ENCODE data around the gene FHOD3.

Gene FHOD3

DNA sequence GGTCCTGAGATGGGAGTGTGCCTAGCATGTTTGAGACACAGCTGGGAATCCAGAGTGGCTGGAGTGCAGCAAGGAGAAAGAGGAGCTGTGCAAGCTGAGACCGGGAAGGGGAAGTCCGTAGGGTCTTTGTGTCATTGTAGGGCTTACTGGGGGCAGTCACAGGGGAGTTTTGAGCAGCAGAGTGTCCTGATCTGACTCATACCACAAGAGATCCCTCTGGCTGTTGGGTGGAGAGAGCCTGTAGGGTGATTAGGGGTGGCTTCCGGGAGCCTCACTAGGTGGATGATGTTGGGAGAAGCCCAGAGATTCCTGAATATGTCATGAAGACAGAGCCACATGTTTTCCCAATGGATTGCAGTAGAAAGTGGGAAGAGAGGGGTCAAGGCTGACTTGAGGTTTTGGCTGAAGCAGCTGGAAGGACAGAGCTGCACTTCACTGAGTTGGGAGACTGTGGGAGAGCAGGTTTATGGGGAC, 30.9 kb downstream of the FHOD3 start:
- TF ChIP-seq, protein P1, sequence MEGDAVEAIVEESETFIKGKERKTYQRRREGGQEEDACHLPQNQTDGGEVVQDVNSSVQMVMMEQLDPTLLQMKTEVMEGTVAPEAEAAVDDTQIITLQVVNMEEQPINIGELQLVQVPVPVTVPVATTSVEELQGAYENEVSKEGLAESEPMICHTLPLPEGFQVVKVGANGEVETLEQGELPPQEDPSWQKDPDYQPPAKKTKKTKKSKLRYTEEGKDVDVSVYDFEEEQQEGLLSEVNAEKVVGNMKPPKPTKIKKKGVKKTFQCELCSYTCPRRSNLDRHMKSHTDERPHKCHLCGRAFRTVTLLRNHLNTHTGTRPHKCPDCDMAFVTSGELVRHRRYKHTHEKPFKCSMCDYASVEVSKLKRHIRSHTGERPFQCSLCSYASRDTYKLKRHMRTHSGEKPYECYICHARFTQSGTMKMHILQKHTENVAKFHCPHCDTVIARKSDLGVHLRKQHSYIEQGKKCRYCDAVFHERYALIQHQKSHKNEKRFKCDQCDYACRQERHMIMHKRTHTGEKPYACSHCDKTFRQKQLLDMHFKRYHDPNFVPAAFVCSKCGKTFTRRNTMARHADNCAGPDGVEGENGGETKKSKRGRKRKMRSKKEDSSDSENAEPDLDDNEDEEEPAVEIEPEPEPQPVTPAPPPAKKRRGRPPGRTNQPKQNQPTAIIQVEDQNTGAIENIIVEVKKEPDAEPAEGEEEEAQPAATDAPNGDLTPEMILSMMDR (IDR thresholded peaks at IDR 0.05; ENCODE audit: low read depth, low read length) = no peak
- H3K4me3 ChIP-seq (ENCODE audit: low read depth, low read length) = no peak overlapping the region

DNA sequence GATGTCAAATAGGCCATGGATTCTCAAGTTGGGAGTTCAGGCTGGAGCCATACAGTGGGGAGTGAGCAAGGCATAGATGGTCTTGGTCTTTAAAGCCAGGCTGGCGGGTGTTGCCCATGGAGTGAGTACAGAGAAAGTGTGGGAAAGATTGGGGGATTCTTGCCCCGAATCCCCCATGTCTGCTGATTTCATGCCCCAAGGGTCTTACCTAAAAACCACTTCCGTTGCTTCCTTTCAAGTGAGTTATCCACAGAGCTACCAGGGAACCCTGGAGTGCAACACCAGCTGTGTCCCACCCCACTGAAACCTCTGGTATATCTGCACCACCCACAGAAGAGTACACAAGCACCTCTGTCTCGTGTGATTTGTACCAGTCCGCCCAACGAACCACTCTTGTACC, 31.4 kb downstream of the FHOD3 start:
- H3K4me3 ChIP-seq (ENCODE audit: low read depth, low read length) = no peak overlapping the region
- TF ChIP-seq, protein P1 (IDR thresholded peaks at IDR 0.05; ENCODE audit: low read depth, low read length) = no peak

DNA sequence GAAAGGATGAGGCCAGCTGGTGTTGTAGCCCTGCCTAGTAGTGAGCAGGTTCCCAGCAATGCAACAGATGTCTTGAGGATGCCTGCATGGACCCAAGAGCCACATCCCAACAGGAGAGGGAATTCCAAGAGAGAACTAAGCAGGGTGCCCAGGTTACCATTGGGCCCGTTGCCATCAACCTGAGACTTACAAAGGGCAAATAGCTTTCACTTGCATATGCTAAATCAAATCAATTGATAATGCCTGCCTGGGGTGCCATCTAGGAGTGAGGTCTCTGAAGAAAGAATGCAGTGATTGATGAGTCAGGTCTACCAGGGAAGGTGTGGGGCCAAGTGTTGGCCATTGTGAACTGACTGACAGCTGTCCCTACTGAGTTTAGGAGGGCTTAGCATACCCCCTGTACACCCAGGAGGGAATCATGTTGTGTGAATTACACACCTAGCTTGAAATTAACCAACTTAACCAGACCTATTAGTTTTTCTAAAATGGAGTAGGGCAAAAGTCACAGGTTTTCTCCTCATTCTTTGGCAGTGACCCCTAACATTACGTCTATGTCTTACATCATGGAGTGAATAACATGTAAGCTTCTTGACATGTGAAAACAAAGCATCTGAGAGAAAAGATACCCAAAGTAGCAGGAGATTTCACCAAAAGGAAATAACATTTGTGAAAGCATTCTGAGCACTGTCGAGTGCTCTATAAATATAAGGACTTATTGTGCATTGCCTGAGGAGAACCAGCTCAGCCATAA, 32.3 kb downstream of the FHOD3 start:
- H3K4me3 ChIP-seq (ENCODE audit: low read depth, low read length) = no peak overlapping the region
- TF ChIP-seq, protein P1 (IDR thresholded peaks at IDR 0.05; ENCODE audit: low read depth, low read length) = no peak

DNA sequence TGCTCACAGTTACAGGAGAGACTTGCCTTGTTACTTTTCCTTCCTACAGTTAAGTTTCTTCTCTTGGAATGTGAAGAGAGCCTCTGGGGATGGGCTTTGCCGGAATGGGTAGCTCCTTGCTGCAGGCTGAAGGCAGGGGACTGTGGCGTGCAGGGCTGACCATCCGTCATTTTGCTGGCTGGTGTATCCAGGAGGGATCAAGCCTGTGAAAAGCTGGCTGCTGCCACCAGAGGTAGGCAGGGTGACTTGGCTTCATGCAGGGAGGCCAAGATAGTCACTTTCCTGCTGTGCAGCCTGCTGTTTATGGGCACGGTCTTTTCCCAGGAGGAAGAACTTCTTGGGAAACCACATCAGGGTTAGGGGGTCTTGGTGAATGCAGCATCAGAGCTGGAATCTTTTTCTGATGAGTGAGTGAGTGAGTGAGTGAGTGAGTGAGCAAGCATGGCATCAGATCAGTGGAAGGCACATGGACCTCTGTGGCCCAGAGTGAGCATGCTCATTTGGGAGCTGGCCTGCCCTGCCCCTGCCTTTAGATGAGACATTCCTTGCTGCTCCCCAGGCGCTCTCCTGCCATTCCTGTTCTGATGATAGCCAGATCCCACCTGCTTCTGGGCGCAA, 33.0 kb downstream of the FHOD3 start:
- TF ChIP-seq, protein P1 (IDR thresholded peaks at IDR 0.05; ENCODE audit: low read depth, low read length) = no peak
- no peak overlapping the region for H3K4me3 ChIP-seq (ENCODE audit: low read depth, low read length)

DNA sequence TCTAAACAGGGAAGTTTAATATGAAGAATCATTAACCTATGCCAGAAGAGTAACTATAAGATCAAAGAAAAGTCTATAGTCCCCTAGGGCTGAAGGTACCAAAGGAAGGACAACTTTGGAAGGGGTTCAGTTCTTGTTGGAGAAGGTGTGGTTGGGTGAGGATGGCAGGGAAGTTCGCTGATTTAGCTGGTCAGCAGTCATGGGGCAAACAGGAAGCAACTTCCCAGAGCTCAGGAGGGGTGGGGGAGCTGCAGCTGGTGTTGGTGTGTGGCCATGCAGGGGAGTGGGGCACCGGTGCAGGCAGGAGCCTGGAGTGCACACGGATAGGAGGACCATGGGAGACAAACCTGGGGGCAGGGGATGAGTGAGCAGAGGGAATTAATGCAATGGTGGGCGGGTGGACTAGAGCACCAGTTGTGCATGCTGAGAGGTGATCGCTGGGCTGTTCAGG, 34.0 kb downstream of the FHOD3 start:
- TF ChIP-seq, protein P1 (IDR thresholded peaks at IDR 0.05; ENCODE audit: low read depth, low read length) = no peak
- no peak overlapping the region for H3K4me3 ChIP-seq (ENCODE audit: low read depth, low read length)

DNA sequence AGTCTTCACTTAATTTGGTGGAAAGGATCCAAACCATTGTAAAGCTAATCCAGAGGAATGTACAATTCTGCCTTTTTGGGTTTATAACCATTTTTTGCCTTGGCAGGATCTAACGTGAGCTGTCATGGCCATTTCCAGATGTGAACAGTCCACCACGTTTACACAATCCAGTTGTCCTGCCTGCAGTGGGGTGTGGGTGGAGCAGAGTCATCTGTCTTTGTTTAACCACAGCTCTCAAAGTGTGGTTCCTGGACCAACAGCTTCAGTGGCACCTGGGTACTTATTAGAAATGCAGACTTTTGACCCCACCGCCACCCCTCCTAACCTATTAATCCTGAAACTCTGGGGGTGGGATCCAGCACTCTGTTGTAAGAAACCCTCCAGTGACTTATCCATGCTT, 35.9 kb downstream of the FHOD3 start:
- H3K4me3 ChIP-seq (ENCODE audit: low read depth, low read length) = no peak overlapping the region
- TF ChIP-seq, protein P1 (IDR thresholded peaks at IDR 0.05; ENCODE audit: low read depth, low read length) = no peak

DNA sequence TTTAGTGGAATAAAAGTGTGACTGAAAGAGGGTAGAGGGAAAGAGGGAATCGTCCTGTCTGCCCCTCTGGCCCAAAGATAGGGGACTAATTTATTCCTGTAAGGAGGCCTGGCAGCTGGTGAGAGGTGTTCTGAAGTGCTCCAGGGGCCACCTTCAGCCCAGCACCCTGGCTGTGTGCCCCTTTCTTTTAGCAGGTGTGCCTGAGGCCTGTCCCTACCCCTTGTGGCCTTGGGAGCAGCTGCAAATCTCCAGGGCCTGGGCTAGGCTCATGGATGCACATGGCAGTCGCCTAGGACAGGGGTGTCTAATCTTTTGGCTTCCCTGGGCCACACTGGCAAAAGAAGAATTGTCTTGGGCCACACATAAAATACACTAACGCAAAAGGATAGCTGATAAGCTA, 37.3 kb downstream of the FHOD3 start:
- TF ChIP-seq, protein P1 (IDR thresholded peaks at IDR 0.05; ENCODE audit: low read depth, low read length) = no peak

More for the DNA sequence above, 37.3 kb downstream of the FHOD3 start:
- H3K4me3 ChIP-seq (ENCODE audit: low read depth, low read length) = no peak overlapping the region
